Measurements from ENCODE around the gene PAFAH1B1. TPM values are rescaled to one million over a fixed set of nuclear protein-coding genes. Genes with fewer than 3 reads are reported as not detected.

PAFAH1B1 gene
- total RNA-seq, 4 donors from 2014 or later, result 24.1 to 145 (median 98.8) TPM

GRCh38 chr17:2701996-2702741, 108.7 kb downstream of the PAFAH1B1 start:
- in situ Hi-C loops (cut with MboI; ENCODE audit: low pct_ligation_motif_present in 1 of 4, low pct_unique_long_range_greater_than_20kb in 1 of 4, low sequenced_read_pairs in 3 of 4) (no loop called here), intact Hi-C loops (cut with DNase I; ENCODE audit: low total_unique reads) (no loop called here)
- DNase-seq, result no peak
- Histone ChIP-seq H3K27ac (no peak overlapping the region), H3K9me3 (no peaks in the 10 kb centered on the region), H3K36me3 (peaks cover 0 to 51% (median 9%) of the 10 kb centered on the region in 4 donors), H3K4me1 (peaks cover 0 to 11% (median 2%) of the 10 kb centered on the region in 4 donors), H3K27me3 (no peaks in the 10 kb centered on the region), H3K4me3 (no peak overlapping the region)
- 87% methylated on average over 22 of the region's 22 CpGs; no CpG with 5 or more reads in 1 of the 2 donors for WGBS, 2 donors (ENCODE audit: low coverage in 1 of 2)
- TF ChIP-seq CTCF (IDR thresholded peaks at IDR 0.05) (no peak), POLR2A (IDR thresholded peaks at IDR 0.05) (no peak), POLR2AphosphoS5 (IDR thresholded peaks at IDR 0.05) (no peak), EP300 (IDR thresholded peaks at IDR 0.05; ENCODE audit: low read depth) (no peak)

GRCh38 chr17:2703181-2703580, 109.7 kb downstream of the PAFAH1B1 start:
- Histone ChIP-seq H3K36me3 (peaks cover 0 to 42% (median 9%) of the 10 kb centered on the region in 4 donors), H3K27ac (no peak overlapping the region)

GRCh38 chr17:2703606-2704005, 110.2 kb downstream of the PAFAH1B1 start:
- H3K27me3 ChIP-seq, result no peaks in the 10 kb centered on the region
- no peak overlapping the region for H3K27ac ChIP-seq
- in situ Hi-C loops (cut with MboI; ENCODE audit: low pct_ligation_motif_present in 1 of 4, low pct_unique_long_range_greater_than_20kb in 1 of 4, low sequenced_read_pairs in 3 of 4) (no loop called here), intact Hi-C loops (cut with DNase I; ENCODE audit: low total_unique reads) (no loop called here)
- H3K4me1 ChIP-seq, result peaks cover 11 to 25% (median 15%) of the 10 kb centered on the region in 4 donors
- TF ChIP-seq POLR2AphosphoS5 (IDR thresholded peaks at IDR 0.05) (no peak), CTCF (IDR thresholded peaks at IDR 0.05) (no peak), POLR2A (IDR thresholded peaks at IDR 0.05) (no peak), EP300 (IDR thresholded peaks at IDR 0.05; ENCODE audit: low read depth) (no peak)
- WGBS, 2 donors (ENCODE audit: low coverage in 1 of 2), result 93% methylated on average over 16 of the region's 16 CpGs; no CpG with 5 or more reads in 1 of the 2 donors
- no peaks in the 10 kb centered on the region for H3K9me3 ChIP-seq
- no peak overlapping the region for H3K4me3 ChIP-seq
- DNase-seq, result no peak
- peaks cover 0 to 38% (median 9%) of the 10 kb centered on the region in 4 donors for H3K36me3 ChIP-seq

More at GRCh38 chr17:2703181-2703580, 109.7 kb downstream of the PAFAH1B1 start:
- WGBS, 2 donors (ENCODE audit: low coverage in 1 of 2), result 93% methylated on average over 19 of the region's 20 CpGs; no CpG with 5 or more reads in 1 of the 2 donors
- H3K27me3 ChIP-seq, result no peaks in the 10 kb centered on the region
- TF ChIP-seq CTCF (IDR thresholded peaks at IDR 0.05) (no peak), EP300 (IDR thresholded peaks at IDR 0.05; ENCODE audit: low read depth) (no peak), POLR2AphosphoS5 (IDR thresholded peaks at IDR 0.05) (no peak)
- peaks cover 7 to 21% (median 11%) of the 10 kb centered on the region in 4 donors for H3K4me1 ChIP-seq
- no peak overlapping the region for H3K4me3 ChIP-seq
- intact Hi-C loops (cut with DNase I; ENCODE audit: low total_unique reads) (no loop called here), in situ Hi-C loops (cut with MboI; ENCODE audit: low pct_ligation_motif_present in 1 of 4, low pct_unique_long_range_greater_than_20kb in 1 of 4, low sequenced_read_pairs in 3 of 4) (no loop called here)
- H3K9me3 ChIP-seq, result no peaks in the 10 kb centered on the region
- DNase-seq, result no peak

- Histone ChIP-seq H3K4me1 (peaks cover 16 to 32% (median 22%) of the 10 kb centered on the region in 4 donors), H3K4me3 (no peak overlapping the region), H3K27ac (no peak overlapping the region), H3K9me3 (no peaks in the 10 kb centered on the region), H3K27me3 (no peaks in the 10 kb centered on the region), H3K36me3 (peaks cover 0 to 36% (median 9%) of the 10 kb centered on the region in 4 donors)
- TF ChIP-seq EP300 (IDR thresholded peaks at IDR 0.05; ENCODE audit: low read depth) (no peak), POLR2A (IDR thresholded peaks at IDR 0.05) (no peak)
- 73 to 87% methylated on average over 2 to 37 of the region's 38 CpGs for WGBS, 2 donors (ENCODE audit: low coverage in 1 of 2)
- intact Hi-C loops (cut with DNase I; ENCODE audit: low total_unique reads), result no loop called here
- DNase-seq, result no peak
- in situ Hi-C loops (cut with MboI; ENCODE audit: low pct_ligation_motif_present in 1 of 4, low pct_unique_long_range_greater_than_20kb in 1 of 4, low sequenced_read_pairs in 3 of 4), result no loop called here
Observed at GRCh38 chr17:2704031-2704889, 110.8 kb downstream of the PAFAH1B1 start.

All from transverse colon (tissue), 4 donors.